ENCODE measurements around the gene PFKFB2.
"Not testable (repeated sequence)": the region's sequence is repeated elsewhere in the genome, so short reads cannot be mapped to it uniquely, and the experiment has no call there.

Gene PFKFB2

DNA sequence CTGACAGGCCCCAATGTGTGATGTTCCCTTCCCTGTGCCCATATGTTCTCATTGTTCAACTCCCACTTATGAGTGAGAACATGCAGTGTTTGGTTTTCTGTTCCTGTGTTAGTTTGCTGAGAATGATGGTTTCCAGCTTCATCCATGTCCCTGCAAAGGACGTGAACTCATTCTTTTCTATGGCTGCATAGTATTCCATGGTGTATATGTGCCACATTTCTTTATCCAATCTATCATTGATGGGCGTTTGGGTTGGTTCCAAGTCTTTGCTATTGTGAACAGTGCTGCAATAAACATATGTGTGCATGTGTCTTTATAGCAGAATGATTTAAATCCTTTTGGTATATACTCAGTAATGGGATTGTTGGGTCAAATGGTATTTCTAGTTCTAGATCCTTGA lies 11.7 kb upstream of the PFKFB2 start:
- not testable (repeated sequence) for DNase-seq

DNA sequence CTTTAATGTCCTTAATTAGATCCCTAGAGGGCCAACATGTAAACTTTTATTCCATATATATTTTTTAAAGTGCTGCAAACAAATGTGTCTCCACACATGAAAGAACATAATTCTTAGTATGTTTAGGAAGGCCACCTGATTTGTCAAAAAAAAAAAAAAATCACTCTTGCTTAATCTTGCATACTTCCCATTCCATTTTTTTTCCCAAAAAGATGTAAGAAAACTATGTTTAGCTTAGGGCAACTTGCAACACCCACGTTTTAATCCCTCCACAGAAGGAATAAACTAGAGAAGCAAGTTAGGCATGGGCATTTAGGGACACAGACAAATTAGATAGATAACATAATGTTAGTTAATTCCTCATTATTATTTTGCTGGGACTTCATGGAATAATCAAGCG lies 7.6 kb upstream of the PFKFB2 start:
- no peak for DNase-seq

DNA sequence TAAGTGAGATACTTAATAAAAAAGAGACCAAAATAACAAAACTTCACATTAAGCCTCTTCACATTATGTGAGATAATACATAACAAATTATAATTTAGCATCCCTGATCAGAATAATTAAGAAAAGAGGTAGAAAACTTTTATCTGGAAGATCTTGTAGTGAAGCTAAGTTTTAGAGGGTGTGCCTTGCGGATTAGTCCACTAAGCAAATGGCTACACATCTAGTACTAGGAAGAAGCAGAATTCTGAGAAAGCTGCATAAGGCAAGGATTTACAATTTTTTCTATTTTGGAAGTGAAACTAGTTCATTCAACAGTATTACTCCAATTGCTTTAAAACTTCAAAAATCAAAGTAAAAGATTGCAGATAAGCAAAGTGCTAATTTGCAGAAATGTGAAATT lies 5.6 kb upstream of the PFKFB2 start:
- no peak for DNase-seq

DNA sequence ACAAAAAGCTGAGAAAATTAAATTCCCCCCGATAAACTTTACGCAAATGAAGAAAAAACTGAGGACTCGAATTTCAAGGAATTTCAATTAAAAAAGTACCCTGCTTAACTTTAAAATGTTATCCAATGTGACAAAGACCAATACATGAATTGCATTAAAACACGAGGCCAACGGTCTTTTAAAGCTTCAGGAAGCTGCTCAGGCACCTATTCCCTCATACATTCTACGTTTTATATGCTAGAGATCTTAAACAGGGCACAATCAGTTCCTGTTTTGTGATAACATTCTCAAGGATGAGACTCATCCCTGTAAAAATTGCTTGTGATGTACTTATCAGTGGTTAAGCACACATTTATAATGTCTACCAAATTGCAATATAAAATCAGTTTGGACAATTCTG lies 5.0 kb upstream of the PFKFB2 start:
- no peak for DNase-seq

DNA sequence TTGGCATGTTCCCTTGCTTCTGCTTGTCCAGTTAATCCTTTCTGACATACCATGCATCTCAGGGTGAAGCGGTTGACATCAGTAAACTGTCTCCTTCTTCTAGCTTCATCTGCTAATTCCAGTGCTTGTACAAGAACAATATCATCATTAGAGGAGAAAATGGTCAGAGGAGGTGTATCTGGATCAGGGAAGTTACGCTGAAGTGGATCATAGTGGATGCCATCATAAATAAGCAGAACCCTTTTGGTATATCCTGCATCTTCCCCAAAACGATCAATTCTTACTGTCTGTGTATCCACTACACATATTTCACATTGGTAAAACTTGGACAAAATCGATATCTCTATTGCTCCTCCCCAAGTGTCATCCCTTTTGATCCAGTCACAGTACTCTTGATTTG lies 4.0 kb upstream of the PFKFB2 start:
- DNase-seq = no peak

DNA sequence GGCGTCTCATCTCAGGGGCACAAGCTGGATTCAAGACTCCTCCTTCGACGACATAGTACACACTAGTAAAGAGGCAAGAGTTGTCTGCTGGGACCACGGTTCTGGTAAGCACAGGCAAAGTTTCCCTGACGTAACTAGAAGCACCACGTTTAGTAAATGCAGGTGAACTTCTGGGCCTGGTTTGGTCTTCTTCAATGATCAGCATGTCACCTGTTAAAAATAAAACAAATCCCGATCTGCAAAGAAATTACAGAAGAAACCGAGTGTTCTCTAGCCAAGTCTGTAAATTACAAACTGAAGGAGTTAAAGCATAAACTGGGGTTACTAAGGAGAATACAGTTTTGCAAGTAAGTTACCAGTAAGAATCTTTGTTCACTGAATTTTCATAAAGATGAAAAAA lies 3.6 kb upstream of the PFKFB2 start:
- no peak for DNase-seq

DNA sequence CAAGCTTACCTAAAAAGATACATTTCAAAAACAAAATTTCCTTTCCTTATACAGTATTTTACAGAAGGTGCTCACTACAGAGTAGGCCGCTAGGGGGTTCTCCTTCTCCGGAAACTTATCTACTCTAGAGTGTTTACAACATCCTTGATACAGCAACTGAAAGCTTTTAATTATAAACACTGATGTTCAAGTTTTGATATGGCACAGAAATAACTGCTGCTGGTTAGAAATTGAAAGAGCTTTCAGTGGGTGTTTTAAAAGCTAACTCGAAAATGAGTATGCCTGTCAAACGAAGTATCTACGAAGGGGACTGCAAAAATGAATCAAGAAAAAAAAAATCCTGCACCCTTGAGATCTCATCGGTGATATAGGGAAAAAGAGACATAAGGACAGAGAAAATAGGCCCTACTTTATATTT lies 3.1 kb upstream of the PFKFB2 start:
- DNase-seq = peak; percentile 75

DNA sequence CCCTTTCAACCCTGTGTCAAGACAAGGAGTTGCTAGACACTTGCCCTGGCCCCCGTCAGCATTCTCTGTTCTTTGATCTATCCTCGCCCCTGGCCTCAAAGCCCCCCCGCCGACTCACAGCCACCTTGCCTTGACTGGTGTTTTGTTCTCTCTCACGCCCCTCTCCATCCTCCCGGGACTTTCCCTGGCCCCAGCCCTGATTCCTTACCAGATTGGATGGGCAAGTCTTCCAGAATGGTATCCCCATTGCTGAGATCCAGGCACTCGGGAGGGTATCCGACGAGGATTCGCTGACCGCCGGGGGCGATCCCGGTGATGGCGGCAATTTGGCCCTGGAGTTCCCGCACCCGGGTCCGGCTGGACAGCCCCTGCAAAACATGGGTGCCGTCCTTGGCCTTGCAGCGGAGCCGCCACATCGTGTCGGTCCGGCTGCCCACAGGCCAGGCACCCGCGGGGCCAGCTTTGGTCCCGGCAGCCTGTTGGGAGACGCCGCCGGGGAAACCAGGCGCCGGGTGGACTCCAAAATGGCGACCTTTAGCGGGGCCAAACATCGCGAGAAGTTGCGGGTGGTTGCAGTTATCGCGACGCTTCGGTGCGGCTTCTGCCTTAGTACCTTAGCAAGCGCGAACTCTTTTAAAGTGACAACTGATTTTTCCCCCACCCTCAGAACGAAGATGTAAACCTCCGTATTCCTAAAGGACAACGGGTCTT lies 2.4 kb upstream of the PFKFB2 start:
- peak; percentile 93 for DNase-seq

DNA sequence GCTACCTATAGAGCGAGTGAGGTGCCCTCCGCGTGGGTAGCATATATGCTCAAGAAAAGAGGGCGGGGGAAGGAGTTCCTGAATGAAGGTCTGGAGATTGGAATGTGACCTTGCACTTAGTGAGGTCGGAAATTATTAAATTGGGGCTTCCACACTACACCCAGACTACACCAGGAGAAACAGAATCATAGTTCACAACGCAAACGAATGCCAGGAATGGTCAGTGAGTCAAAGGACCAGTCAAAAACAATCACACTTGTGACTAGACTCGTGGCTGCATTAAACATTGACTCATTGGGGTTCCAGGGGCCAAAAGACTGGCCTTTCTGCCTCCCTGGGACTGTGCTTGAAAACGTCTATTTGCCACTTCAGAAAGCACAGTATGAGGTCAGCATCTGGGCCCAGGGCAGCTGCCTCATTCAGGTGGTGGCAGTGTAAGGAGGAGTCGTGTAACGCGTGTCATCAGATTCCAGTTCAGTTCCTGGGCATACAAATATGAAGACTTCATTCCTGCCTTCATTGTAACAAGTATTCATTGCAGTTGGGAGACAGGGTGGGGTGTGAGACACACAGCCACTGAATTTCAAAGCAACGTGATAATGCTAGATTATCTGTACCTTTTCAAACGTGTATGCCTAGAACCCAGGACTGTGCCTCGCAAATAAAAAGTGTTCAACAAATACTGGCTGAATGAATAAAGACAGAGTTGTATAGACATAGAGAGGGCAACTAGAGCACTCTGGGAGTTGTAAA lies 1.7 kb upstream of the PFKFB2 start, which contains the start of gene YOD1:
Gene YOD1, minus strand, starts transcription at position 18 of the 753 bp plus-strand sequence. CDS start 178 bp downstream, outside the sequence.
- DNase-seq = no peak

DNA sequence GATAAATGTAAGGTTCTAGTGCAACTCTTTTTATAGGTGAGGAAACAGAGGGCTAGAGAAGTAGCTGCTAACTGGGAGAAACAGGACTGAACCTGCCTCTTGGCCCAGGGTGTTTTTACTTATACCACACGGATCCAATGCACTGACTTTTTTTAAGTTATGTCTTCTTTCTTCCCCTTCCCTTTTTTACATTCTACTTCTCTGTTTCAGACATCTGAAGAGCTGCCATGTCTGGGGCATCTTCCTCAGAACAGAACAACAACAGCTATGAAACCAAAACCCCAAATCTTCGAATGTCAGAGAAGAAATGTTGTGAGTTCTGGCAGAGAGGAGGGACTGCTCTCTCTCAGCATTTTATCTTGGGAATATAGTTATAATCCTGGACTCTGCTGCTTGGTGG lies 1.4 kb downstream of the PFKFB2 start:
- DNase-seq = no peak

DNA sequence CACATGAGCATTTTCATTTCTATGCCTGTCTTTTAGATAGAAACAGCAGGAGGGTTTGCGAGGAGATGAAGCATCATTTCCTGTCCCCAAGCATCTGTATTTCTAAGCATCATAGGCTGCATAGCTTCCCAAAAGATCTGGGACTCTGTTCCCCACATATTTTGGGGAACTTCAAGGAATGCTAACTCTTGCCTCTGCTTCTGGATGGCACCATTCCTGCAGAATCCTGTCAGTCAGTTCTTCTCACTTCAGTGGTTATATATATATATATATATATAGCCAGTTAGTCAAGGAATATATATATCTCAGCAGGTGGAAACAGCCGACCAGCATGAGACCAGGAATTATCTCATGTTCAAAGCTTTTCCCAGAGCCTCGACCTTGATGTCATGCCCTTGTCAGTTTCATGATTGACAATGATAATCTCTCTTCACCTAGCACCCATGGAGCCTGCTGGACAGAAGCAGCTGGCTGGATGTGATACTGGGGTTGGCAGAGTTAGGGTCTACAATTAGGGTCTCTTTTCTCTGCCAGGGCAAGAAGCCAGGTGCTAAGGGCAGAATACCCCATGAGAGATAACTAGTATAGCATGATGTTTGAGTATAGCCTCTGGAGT lies 2.4 kb downstream of the PFKFB2 start:
- DNase-seq = no peak

DNA sequence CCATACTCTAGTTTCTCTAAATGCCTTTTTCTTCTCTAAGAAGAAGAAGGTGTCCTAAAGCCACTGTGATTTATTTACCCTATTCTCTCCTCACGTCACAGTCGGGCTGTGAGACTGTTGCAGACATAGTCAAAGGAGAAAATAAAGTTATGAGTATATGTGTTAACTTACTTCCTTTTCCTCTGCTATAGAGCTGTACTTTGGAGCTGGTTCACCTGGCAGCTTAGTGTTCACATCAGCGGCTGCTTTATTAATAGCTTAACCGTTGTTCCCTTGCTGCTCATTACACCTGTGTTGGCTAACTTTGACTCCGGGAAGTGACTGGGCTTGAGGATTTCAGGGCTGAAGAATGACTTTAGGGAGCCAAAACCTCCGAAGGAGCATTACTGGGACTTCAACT lies 3.6 kb downstream of the PFKFB2 start:
- no peak for DNase-seq

DNA sequence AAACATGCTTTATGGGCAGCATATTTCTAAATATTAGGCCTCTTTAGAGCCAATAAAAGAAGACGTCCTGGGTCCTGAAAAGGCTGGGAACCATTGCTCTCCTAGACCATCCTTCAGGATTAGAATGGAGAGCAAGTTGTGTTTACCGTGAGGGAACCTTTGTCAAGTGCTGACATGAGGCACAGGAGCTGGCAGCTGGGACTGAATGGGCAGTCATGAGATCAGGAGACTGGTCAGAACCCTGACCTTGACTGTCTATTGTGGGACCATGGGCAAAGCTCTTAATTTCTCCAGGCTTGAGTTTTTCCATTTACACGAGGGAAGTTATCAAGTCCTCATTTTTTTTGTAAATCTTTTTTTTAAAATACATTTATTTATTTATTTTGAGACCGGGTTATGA lies 5.2 kb downstream of the PFKFB2 start:
- no peak for DNase-seq

DNA sequence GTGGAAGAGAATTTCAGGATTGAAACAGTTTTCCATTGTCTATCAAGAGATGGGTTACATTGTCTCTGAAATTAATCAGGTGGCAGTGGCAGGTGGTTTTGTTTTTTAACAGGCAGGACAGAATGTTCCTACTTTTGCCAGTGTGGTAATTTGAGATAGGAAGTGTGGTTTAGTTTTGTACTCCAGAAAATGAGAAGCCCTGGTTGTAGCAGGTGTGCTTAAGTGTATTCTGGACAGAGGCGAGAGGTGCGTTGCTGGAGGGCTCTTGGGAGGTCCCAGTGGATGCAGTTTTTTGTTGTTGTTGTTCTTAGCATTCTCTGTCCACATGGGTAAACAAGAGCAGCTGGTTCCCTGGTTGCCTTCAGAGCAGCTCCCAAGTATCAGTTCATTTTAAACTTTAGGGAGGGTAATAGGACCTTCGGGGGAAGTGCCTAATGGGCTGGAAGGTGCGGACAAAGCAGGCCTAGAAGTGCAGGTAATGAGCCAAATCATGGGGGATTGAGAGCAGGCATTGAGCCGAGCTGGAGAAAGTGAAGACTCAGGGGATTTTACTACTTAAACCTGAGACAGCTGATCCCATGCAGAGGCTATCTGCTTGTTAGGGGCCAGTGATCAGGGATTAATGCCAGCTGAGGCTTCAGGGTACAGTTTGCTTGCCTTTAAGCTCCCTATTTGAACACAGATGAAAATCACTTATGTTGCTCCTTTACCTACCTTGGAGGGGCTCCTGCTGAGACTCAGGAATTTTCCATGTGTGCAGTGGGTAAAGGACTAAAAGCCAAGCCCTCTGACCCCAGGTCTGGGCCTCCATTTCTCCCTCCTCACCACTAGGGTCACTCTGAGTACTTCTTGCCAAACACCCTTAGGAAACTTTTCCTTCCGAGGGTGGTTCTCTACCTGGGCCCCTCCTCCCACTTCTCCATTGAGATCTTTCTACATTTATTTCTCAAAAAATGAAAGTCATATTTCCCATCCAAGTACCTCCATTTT lies 6.1 kb downstream of the PFKFB2 start:
- DNase-seq = no peak

DNA sequence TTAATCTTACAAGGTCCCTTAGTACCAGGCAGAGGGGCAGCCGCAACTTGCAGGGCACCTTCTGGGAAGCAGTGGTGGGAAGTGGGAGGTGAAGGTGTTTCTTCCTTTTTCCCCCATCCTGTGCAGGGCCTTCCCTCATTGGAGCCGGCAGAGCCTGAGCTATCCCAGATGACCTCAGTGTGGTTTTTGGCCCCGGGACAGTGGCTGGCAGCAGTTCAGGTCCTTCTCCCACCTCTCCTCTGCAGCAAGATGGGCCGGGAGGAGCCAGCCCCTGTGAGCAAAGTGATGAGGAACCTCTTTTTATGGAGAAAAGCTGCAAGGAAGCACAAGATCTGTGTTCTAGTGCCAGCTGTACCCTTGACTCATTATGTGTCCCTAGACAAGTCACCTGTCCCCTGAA lies 6.8 kb downstream of the PFKFB2 start:
- no peak for DNase-seq

DNA sequence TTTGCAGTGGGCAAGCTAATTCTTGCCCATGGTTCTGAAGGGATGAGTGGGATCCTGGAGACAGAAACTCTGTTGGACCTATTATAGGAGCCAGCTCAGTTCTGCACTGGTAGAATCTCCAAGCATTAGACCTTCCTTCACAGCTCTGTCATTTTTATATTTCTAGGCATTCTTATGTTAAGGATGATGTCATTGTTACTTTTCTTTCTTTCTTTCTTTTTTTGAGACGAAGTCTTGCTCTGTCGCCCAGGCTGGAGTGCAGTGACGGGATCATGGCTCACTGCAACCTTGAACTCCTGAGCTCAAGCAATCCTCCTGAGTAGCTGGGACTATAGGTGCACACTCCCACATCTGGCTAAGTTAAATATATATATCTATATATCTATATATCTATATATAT lies 7.5 kb downstream of the PFKFB2 start:
- DNase-seq = no peak

DNA sequence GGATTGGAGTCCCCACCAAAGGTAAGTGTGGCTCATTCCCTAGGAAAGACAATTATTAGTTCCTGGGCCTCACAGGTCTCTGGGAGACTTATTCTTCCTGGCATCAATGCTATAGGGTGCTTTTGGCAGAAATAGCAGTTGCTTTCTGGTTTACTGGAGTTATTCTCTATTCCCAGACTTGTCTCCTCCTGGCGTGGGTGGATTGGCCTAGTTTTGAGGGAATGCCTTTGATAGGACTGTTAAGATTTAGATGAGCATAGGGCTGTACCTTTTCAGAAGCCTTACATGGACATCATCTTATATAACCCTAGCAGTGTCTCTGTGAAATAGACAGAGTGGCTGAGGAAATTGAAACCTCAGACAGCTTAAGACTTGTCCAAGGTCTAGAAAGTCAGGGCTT lies 9.0 kb downstream of the PFKFB2 start:
- no peak for DNase-seq

DNA sequence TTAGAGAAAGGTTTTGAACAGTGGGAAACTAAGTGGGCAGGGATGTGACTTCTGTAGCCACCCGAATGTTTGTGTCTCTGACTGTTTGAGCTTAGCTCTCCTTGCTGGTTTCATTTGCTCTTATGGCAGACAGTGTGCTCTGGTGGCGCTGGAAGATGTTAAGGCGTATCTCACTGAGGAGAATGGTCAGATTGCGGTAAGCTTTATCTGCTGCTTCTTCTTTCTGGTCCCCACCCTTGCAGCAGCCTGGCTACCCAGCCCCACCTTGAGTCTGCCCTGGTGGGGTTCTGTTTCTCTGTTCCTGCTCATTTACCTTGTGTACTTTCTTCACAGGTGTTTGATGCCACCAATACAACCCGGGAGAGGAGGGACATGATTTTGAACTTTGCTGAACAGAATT lies 9.9 kb downstream of the PFKFB2 start:
- no peak for DNase-seq

DNA sequence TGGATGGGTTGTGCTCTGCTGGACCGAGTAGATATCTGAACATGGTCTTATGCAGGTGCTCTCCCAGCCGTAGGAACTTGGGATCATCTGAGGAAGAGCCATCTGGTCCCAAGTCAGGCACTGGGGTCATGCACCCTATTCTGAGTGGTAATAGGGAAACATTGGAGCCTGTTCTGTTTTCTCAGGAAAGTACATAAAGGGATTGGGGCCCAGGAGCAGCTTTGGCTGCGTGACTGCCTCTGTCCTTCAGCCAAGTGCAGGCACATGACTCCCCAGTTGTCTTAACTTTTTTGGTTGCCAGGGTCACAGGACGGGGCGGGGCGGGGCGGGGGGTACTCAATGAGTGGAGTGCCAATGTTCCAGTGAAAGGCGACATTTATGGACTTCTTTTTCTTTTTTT lies 11.5 kb downstream of the PFKFB2 start:
- no peak for DNase-seq

DNA sequence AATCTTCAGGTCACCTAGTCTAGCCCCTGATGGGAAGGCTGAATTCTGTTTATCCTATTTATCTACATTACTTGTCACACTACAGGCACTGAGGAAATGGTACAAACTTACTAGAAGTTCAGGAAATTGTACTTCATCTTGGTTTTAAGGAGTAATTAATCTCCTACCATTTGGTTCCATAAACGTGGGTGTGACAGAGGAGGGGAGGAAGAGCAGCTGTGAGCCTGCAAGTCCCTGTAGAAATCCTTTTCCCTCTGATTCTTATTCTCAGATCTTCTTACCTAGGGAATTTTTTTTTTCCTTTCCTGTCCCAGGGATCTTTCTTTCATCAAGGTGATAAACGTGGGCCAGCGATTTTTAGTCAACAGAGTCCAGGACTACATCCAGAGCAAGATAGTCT lies 14.1 kb downstream of the PFKFB2 start:
- DNase-seq = no peak

DNA sequence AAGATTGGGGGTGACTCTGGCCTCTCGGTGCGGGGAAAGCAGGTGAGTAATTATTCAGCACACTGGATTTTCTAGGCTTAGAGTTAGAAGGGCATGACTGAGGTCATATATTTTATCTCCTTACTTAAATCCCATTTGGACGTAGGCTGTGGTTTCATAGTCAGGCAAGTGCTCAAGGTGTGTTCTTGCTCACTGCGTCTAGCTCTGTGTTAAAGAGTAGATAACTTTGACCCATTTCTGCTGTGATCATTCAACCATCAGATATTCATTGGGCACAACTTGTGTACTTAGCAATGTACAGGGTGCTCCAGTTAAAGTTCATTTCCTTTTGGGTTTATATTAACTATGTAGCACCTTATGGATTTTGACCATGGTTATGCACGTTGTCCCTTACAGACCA lies 14.6 kb downstream of the PFKFB2 start:
- no peak for DNase-seq

DNA sequence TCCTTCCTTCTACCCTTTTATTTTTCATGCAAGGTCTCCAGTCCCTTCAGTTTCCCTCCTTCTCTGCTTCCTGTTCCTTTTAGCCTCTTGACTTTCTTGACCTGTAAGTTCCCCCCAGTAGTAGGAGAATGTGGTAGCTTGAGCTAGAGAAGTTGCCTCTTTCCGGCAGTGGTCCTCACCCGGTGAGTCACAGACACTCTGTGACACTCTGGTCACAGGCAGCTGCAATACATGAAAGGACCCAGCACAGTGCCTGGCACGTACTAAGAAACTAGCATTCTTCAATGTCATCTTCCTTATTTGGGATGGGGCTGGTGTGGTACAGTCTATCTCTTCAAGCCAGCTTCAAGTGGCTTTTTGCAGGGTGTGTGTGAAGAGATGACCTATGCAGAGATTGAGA lies 16.0 kb downstream of the PFKFB2 start:
- no peak for DNase-seq
